GM06990 (cell line): Measurements from ENCODE around the gene ISL2.

Source experiments
- DNase-seq: peaks from one replicate; pipeline ENCODE4 v3.0.0-alpha.2; 2011; ENCODE audit not compliant: insufficient read length; ENCODE audit errors: extremely low read depth
- H3K27me3 ChIP-seq: replicated peaks from 2 replicates; pipeline ENCODE4 v1.6.0; 2011; ENCODE audit warnings: low read length; ENCODE audit not compliant: control insufficient read depth, insufficient read depth
- H3K36me3 ChIP-seq: 2 replicates; pipeline ENCODE4 v1.5.1; 2011; ENCODE audit warnings: low read length; ENCODE audit not compliant: control insufficient read depth, insufficient read depth
- H3K4me3 ChIP-seq: replicated peaks from 2 replicates; pipeline ENCODE4 v1.5.1; 2011; ENCODE audit warnings: low read depth, mild to moderate bottlenecking, control low read depth, low read length
- CTCF ChIP-seq: IDR thresholded peaks from 2 replicates; pipeline ENCODE4 v1.5.1; 2011; ENCODE audit warnings: low read length, control low read depth, mild to moderate bottlenecking, inconsistent platforms; ENCODE audit not compliant: insufficient read depth, poor library complexity, severe bottlenecking

The ISL2 gene

GRCh38 chr15:76342058-76342381 is 5.4 kb downstream of the ISL2 start:
- Histone ChIP-seq H3K4me3 (no peak overlapping the region), H3K36me3 (no peaks in the 10 kb centered on the region), H3K27me3 (no peaks in the 10 kb centered on the region; the same call in 1 of the 2 replicates)
- TF ChIP-seq CTCF: no peak
- no peak for DNase-seq

DNA sequence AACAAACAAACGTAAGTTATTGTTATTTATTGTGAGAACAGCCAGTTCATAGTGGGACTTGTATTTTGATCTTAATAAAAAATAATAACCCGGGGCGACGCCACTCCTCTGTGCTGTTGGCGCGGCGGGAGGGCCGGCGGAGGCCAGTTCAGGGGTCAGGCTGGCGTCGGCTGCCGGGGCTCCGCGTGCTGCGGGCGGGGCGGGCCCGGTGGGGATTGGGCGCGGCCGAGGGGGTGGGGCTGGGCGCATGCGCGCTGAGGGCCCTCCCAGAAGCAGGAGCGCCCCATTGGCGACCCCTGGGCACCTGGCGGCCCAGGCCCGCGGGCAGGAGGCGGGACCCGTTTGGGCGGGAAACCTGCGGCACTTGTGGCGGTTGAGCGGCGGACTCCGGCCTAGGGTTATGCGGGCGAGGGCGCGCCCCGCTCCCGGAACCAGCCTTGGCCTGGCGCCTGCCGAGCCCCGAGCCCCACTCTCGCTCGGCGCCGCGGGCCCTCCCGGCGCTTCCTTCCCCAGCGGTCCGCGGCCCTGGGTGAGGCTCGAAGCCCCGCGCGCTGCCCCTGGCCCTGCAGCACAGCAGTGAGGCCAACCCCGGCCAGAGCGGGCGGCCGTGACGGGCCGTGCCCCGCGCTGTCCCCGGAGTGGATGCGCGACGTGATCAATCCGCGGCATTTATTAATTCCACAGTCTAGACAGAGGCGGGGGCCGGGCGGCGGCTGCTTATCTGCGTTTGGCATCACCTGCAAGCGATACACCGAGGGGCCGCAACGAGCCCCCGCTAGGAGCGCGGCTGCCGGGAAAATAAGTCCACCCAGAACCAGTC is 6.0 kb downstream of the ISL2 start:
- no peaks in the 10 kb centered on the region for H3K36me3 ChIP-seq
- no peak overlapping the region; the same call in 1 of the 2 replicates for H3K4me3 ChIP-seq
- H3K27me3 ChIP-seq: no peaks in the 10 kb centered on the region; the same call in 1 of the 2 replicates
- DNase-seq: no peak
- TF ChIP-seq CTCF: no peak

GRCh38 chr15:76343313-76343996 is 6.9 kb downstream of the ISL2 start:
- no peak for TF ChIP-seq CTCF
- DNase-seq: no peak
- H3K4me3 ChIP-seq: no peak overlapping the region

DNA sequence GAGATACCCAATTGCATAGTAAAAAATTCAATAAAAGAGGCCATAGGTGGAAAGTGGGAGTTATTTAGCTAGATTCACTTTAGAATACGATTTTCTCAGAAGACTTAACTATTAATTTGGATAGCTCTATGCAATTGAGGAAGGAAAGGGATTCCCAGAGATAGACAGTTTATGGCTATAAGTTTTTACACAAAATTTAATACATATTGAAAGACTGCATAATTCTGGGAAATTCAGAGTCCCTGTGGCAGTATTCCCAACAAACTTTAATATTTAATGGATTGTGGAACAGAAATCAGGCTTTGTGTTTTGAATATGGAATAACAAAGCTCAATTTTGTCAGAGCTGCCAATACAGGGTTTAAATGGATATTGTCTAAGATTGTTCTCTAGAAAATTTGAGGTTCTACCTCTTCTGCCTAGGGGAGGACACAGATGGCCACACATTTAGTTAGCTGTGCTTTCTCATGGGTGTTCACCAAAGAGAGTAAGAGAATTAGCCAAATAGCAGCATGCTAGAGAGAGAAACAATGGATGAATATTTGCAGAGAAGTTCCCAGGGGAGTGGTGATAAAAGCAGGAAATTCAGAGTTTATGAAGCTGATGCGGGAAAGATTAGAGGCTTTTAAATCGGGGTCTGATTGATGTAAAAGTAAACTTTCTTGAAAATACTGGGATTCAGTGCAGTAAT is 8.5 kb downstream of the ISL2 start:
- H3K27me3 ChIP-seq: no peaks in the 10 kb centered on the region
- H3K36me3 ChIP-seq: no peaks in the 10 kb centered on the region
- TF ChIP-seq CTCF: no peak
- no peak for DNase-seq
- H3K4me3 ChIP-seq: no peak overlapping the region

More at GRCh38 chr15:76343313-76343996, 6.9 kb downstream of the ISL2 start:
- H3K27me3 ChIP-seq: no peaks in the 10 kb centered on the region; the same call in 1 of the 2 replicates
- no peaks in the 10 kb centered on the region for H3K36me3 ChIP-seq

- no peak for DNase-seq
- Histone ChIP-seq H3K36me3 (no peaks in the 10 kb centered on the region), H3K27me3 (no peaks in the 10 kb centered on the region), H3K4me3 (no peak overlapping the region)
- TF ChIP-seq CTCF: no peak
These were observed 9.0 kb downstream of the ISL2 start for GRCh38 chr15:76345583-76345879.
